Posterior cingulate gyrus (tissue), 11 donors: Measurements from ENCODE around the gene ATXN3.

Experiments used
- DNase-seq, 10 donors: peaks; one replicate each; pipeline versions ENCODE4 v3.0.0 to v3.0.0-alpha.2; 2020 to 2021; ENCODE audit warnings: mixed read lengths in 3 of 10
- intact Hi-C: fragments of 100-400 bp; cut with DNase I; formaldehyde crosslinking; loops from one replicate; pipeline ENCODE4 v1.15.1; 2023

ATXN3 gene

DNA sequence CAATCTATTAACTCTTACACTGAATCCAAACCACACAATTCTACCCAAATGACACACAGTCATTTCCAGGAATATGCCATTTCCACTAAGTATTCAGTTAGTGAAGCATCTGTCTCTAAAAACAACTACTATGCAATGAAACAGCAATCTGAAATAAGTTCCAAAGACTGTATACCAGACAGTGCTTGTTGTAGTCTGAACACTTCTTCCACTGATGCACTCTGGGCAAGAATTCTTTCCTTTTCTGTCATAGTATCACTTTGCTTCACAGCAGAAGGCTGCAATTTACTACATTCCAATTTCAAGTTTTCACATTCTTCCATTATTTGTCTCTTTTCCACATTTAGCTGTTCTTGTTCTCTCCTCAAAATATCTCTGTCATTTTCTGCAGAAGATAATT, 92.3 kb downstream of the ATXN3 start:
- no peak for DNase-seq
- intact Hi-C loops = no loop called here

DNA sequence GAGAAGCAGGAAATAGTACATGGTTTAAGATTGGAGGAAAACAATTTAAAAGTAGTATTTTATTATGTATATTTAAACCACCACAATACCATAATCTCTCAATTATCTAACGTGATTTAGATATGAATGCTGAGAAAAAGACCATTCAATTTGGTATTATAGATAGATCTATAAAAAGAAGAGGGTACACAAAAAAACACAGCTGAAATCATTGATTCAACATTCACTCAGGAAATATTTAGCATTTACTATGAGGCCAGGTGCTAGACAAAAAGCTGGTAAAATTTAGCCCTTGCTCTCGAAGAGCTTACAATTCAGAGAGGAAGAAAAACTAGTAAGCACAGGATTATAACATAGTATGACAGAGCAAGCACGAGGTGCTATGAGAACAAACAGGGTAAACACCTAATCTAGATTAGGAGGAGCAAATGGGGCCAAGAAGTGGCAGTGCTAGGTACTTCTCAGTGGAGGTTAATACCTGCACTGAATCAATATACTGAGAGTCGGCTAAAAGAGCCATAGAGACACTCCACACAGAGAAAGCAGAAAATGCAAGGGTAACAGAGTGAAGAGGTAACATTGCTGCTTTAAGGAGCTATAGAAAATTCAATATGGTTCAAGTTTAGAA, 94.1 kb downstream of the ATXN3 start:
- no peak for DNase-seq
- intact Hi-C loops = no loop called here

DNA sequence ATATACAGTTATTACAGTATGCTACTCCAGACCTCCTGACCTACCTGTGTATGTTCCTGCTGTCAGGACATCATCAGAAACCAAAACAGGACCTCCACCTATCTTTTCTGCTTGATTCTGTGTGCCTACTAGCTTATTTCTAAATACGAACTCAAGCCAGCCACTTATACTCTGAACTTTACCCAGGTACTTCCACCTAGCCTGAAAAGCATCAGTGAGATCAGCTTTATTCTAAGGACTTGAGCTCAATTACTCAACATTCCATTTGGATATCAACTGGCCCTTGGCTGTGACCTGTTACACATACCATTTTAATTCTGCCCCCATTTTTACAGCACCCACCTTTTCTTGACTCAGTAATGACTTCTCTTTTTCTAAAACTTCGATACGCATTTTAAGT, 95.7 kb downstream of the ATXN3 start:
- intact Hi-C loops = no loop called here
- no peak for DNase-seq

DNA sequence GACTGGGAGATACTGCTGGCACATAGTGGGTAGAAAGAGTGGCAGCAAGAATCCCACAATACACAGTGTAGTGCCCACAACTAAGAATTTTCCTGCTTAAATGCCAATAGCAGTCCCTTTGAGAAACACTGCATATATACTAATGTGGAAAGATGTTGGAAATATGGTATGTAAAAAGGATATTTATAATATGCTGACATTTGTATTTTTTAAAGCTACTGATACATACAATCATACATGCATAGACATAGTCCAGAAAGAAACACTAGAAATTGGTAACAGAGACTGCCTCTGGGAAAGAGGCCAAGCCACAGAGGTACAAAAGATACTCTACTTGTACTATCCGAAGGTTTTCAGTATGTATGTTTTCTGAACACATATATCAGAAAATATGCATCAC, 96.8 kb downstream of the ATXN3 start:
- DNase-seq = no peak
- intact Hi-C loops = no loop called here
